GM19240 (cell line): Measurements from ENCODE around the gene SLC2A3.
"Not testable (repeated sequence)": the region's sequence is repeated elsewhere in the genome, so short reads cannot be mapped to it uniquely, and the experiment has no call there.

Experiments used
- DNase-seq: peaks from one replicate; pipeline ENCODE4 v3.0.0; 2011; ENCODE audit warnings: low spot score; ENCODE audit not compliant: insufficient read length

The SLC2A3 gene

DNA sequence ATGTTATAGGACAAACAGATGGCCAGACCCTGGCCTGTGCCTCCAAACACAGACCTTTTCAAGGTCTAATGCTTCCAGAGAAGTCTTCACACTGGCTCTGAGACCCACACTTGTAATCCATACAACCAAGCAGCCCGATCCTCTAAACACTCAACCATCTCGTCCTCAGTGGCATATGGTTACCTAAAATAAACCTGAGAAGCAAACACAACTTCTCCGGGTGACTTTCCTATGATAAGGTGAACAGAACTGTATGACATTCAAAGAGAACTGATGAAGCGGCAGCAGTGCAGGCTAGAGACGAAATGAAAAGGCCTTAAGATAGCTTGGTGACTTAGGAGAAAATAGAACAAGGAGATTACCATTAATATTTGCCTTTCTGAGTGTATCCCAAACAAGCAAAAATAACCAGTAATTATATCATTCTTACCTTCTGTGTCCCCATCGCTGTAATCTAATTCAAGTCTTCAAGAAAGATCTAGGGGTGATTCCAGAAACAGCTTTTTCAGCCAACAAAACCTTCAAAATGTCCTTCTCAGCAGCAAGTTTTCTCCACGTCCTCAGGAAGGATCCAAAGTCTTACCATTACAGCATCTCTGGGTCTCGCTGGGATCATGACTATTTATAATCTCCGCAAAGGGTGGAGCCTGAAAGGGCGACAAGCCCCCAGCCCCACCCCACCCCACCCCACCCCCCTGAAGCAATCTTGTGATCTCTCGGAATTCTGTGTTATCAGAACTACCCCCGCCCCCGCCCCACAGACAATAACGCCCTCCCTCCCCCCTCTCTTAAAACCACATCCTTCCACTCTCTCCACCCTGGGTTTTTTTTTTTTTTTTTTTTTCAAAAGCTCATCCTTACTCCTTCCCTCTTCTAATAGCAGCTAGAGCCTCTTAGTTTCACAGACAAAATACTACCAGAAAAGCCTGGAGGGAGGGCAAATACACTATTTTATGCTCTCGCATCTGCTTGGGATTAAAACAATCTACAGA, at the start of gene SLC2A3:
TSS of gene SLC2A3 (minus strand) at position 598 of the 992 bp plus-strand sequence. CDS start at position 445, 153 bp downstream.
- DNase-seq = peak; percentile 32

DNA sequence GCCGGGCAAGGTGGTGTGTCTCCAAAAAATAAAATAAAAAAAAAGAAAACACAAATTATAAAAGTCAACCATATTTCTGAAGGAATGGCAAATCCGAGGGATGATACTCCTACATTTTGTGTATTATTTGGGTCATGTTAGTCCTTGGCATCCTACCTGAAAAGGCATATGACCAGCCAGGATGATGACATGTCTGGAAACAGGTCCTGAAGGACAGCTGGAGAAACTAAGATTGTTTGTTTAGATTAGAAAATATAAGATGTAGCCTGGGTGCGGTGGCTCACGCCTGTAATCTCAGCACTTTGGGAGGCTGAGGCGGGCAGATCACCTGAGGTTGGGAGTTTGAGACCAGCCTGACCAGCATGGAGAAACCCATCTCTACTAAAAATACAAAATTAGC, 48.9 kb upstream of the SLC2A3 start:
- no peak for DNase-seq

DNA sequence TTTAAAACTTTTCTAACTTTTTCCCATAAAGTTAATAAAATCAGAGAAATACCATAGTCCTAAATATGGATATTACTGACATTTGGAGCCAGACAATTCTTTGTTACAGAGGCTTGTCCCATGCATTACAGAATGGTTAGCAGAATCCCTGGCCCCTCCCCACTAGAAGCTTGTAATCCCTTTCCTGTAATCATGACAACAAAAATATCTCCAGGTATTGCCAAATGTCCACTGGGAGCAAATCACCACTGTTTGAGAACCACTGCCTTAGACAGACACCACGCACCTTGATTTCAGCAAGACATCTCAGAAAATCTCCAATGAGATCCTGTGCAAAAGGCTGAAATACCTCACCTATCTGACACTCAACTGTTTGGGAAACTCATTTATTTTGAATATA, 47.5 kb upstream of the SLC2A3 start:
- DNase-seq = not testable (repeated sequence)

DNA sequence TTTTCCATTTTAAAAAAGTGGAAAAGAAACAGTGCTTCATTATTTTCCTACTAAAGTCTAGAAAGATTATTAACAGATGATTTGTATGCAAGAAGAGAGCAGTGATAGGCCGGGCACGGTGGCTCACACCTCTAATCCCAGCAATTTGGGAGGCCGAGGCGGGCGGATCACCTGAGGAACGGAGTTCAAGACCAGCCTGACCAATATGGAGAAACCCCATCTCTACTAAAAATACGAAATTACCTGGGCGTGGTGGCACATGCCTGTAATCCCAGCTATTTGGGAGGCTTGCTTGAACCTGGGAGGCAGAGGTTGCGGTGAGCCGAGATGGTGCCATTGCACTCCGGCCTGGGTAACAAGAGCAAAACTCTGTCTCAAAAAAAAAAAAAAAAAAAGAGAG, 47.0 kb upstream of the SLC2A3 start:
- DNase-seq = not testable (repeated sequence)

DNA sequence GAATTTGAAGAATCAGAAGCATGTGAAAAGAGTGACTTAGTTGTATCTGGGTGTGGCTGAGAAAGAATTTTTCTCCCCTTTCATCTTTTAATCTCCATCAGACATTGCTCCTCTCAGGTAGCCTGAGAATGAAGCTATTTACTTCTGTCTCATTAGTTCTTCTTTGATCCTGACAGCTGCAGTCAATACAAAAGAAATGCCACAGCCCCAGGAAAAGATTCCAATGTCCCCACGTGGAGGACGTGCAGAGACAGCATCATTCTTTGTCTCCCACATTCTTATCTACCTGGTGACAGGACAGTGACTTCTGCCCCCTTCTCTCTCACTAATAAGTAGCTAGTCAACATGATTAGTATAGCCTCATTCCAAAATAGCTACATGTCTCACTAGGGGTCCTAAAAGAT, 46.3 kb upstream of the SLC2A3 start:
- not testable (repeated sequence) for DNase-seq

DNA sequence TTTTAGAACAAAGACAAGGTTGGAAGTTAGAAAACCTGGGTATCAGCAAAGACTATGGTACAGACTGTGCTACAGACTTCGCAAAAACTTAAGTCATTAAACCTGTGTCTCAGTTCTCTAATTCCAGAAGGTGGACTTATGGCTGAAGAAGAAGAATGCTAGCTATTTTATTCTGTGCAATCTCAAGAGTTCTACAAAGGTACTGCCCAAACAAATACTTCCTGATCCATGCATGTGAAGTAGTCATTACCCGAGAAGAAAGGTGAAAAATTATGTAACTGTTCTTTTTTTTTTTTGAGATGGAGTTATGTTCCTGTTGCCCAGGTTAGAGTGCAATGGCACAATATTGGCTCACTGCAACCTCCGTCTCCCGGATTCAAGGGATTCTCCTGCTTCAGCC, 45.5 kb upstream of the SLC2A3 start:
- DNase-seq = no peak

DNA sequence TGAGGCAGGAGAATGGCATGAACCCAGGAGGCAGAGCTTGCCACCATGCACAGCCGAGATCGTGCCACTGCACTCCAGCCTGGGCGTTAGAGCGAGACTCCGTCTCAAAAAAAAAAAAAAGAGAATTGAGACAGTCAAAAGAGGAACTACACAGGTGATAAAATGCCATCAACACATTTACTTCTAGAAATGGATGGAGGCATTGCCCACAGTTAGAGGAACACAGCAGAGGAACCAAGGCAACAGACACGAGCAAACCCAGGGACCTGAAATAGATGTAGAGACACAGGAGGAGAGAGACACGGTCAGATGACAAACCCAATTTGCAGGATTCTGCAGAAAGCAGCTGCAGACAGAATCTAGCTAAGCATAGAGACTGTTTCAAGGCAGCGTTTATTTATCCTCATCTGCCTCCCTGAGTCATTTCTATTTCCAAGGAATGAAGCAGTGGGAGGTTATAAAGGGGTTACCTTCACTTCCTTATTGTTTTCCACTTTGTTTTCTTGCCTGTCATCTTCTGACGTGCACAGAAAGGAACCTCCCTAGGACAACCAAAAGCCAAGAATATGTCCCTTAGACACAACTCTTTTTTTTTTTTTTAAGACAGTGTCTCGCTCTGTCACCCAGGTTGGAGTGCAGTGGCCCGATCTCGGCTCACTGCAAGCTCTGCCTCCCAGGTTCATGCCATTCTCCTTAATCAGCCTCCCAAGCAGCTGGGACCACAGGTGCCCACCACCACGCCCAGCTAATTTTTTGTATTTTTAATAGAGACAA, 41.6 kb upstream of the SLC2A3 start:
- DNase-seq = not testable (repeated sequence)

DNA sequence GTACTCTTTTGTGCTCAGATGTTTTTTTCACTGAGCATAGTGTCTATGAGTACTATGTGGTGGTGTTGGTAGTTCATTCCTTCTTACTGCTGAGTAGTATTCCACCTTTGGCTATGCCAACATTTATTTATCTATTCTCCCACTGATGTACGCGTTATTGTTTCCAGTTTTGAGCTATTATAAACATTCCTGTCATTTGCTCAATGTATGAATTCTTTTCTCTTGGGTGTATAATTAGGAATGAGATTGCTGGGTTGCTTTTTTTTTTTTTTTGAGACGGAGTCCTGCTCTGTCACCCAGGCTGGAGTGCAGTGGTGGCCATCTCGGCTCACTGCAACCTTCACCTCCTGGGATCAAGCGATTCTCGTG, 37.5 kb upstream of the SLC2A3 start:
- DNase-seq = no peak

DNA sequence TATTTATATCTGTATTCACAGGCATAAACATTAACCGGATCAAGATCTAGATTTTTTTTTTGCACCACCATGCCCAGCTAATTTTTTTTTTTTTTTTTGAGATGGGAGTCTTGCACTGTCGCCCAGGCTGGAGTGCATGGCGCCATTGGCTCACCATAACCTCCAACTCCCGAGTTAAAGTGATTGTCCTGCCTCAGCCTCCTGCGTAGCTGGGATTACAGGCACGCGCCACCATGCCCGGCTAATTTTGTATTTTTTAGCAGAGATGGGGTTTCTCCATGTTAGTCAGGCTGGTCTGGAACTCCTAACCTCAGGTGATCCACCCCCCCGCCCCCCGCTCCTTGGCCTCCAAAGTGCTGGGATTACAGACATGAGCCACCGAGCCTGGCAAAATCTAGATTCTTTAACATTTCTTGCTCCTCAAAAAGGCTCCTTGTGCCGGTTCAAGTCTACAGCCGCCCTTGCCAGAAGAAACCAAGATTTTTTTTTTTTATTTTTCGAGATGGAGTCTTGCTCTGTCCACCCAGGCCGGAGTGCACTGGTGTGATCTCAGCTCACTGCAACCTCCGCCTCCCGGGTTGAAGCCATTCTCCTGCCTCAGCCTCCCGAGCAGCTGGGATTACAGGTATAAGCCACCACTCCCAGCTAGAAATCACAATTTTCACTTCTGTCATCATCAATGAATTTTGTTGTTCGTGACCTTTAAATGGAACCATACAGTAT, 36.9 kb upstream of the SLC2A3 start:
- DNase-seq = no peak

DNA sequence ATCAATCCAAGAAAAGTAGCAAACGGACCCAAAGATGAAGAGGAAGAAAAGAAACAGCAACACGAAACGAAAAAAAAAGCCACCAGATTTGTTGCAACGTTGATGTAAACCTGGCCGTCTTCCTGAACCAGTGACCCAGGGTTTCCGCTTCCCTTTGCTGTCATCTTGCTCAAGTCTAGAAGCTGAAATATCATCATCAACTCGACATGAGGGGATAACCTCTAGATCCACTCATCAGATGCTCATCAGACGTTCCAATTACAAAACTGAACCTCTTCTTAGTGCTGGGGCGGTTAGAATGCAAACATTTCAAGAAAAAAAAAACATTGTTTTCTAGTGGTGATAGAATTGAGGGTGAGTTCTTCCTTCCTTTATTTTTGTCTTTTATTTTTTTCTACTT, 36.3 kb upstream of the SLC2A3 start:
- DNase-seq = not testable (repeated sequence)

DNA sequence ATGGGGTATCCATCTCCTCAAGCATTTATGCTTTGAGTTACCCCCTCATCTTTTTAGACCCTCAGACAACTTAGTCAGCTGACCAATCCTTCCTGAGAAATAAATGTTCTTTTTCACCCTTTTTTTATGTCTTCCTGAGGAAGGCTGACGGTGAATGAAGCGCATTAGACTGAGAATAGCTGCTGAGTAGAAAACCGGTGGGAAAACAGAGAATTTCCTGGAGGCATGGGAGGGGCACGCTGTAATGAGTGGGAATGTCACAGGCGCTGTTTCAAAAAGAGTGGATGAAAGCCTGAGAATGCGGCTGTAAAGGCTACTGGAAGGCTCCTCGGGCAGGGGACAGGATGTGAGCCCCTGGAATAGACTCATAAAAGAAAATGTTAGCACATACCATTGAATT, 35.8 kb upstream of the SLC2A3 start:
- not testable (repeated sequence) for DNase-seq

DNA sequence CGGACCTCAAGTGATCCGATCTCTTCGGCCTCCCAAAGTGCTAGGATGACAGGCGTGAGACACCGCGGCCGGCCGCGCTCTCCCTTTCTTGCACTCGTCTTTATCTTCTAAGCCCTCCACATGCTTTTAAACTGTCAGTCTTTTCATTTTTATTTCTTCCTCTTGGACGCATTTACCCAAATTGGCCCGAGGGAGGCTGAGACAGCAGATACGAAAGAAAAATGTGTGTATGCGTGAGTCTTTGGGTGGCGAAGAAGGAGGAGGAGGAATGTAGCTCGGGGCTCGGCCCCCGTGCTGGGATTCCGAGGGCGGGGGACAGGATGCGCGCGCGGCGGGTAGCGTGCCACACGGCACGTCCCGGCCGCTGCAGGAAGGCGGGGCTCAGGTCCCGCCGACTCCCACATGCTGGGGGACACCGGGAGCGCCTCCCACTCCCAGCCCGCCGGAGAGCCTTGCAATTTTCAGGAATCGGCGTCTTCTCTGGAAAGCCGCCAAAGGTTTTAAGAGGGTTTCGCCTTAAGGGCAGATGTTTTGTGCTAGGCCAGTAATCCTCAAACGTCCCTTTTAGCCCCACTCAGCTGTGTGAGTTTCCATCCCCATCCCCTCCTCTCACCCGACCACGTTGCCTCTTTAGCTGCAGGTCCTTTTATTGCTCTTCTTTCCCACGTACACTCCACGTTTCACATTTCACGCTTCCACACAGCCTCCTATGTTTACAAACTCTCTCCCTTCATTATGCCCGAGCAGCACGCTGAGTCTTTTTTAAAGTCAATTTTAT, 34.7 kb upstream of the SLC2A3 start:
- DNase-seq = no peak

DNA sequence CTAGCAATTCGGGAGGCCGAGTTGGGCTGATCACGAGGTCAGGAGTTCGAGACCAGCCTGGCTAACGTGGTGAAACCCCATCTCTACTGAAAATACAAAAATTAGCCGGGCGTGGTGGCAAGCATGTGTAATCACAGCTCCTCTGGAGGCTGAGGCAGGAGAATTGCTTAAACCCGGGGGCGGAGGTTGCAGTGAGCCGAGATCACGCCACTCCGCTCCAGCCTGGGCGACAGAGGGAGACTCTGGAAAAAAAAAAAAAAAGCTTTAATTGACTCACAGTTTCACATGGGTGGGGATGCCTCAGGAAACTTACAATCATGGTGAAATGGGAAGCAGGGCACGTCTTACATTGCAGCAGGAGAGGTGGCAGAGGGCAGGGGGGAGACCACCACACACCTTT, 30.6 kb upstream of the SLC2A3 start:
- DNase-seq = no peak

DNA sequence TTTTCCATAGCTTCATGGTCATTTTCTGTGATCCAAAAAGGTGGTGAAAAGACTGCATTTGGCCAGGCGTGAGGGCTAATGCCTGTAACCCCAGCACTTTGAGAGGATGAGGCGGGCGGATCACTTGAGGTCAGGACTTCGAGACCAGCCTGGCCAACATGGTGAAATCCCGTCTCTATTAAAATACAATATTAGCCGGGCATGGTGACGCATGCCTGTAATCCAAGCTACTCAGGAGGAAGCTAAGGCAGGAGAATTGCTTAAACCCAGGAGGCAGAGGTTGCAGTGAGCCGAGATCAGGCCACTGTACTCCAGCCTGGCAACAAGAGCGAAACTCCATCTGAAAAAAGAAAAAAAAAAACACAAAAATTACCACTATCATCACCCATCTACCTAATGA, 28.7 kb upstream of the SLC2A3 start:
- not testable (repeated sequence) for DNase-seq

DNA sequence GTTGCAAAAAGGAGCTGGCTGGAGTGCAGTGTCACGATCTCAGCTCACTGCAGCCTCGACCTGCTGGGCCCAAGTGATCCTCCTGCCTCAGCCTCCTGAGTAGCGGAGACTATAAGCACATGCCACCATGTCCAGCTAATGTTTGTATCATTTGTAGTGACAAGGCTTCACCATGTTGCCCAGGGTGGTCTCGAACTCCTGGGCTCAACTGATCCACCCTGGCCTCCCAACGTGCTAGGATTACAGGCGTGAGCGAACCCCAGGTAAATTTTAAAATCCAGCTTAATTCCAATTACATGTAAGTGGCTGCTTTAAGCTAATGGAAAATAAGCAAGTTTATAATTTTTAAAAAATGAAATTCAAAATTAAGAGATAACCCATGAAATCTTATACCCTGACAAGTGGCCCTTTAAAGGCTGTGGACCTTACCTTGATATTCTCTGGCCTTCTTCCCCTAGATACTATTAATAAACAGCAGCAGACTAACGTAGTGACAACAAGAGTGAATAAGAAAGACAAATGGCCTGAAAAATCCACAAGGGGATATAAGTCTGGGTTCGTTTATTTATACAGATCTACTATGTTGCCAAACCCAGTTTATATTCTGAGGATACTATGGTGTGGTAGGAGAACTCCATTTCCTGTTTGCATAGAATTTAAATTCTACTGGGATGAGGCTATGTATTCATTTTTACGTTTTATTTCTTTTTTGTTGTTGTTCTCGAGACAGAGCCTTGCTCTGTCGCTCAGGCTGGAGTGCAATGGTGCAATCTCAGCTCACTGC, 25.6 kb upstream of the SLC2A3 start:
- no peak for DNase-seq

DNA sequence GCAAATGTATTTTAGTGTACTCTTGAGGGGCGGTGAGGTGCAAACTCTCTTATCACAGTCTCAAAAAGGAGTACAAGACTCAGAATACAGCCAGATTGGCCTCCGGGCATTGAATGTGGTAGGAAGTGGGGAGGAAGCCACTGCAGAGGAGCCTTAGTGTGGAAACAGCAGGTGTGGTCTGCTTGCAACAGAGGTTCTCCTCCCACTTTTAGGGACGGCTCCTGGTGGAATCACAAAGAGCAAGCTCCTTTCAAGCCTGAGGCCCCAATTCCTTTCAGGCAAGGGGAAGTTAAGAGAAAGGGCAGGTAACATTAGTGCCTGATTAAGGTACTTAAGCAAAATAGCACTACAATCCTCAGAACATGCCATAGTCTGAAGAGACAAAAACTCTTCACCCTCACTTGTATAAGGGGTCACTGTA, 23.7 kb upstream of the SLC2A3 start:
- DNase-seq = no peak

DNA sequence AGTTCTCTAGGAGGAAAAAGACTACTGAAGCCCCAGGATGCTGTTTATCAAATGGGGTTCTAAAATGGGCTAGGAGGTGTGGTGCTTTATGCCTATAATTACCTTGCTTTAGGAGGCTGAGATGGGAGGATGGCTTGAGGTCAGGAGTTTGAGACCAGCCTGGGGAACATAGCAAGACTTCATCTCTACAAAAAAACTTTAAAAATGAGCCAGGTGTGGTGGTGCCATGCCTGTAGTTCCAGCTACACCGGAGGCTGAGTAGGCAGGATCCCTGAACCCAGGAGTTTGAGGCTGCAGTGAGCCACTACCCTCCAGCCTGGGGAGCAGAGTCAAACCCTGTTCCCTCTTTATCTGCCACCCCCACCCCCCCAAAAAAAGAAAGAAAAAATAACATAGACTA, 23.3 kb upstream of the SLC2A3 start:
- no peak for DNase-seq

DNA sequence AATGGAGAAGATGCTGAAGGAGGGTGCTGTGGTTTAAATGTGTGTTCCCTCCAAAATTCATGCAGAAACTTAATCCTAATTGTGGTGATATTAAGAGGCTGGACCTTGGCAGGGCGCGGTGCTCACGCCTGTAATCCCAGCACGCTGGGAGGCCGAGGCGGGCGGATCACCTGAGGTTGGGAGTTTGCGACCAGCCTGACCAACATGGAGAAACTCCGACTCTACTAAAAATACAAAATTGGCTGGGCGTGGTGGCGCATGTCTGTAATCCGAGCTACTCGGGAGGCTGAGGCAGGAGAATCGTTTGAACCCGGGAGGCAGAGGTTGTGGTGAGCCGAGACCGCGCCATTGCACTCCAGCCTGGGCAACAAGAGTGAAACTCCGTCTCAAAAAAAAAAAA, 18.9 kb upstream of the SLC2A3 start:
- not testable (repeated sequence) for DNase-seq

DNA sequence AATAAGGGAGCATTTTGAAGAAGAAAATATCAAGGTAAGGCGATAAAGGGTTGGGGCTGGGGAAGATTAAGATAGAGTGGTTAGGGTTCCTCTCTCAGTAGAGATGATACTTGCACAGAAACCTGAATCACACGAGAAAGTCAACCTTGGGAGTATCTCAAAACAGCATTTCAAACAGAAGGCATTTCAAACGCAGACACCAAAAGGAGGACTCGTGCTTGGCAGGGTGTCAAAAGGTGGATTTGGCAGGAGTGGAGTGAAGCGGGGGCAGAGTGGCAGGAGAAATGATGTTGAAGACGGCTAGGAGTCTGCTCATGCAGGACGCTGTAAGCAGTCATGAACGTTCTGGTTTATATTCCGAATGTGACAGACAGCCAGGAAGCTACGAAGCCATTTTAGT, 18.4 kb upstream of the SLC2A3 start:
- not testable (repeated sequence) for DNase-seq

DNA sequence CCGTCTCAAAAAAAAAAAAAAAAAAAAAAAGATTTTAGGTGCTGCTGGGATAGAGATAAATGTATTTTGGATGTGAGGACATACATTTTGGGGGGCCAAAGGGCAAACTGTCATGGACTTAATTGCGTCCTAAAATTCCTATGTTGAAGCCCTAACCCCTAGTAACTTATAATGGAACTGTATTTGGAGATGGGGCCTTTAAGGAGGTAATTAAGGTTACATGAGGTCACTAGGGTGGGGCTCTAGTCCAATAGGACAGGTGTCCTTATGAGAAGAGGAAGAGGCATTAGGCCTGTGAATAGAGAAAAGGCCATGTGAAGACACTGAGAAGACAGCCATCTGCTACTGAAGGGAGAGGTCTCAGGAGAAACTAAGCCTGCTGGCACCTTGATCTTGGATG, 17.9 kb upstream of the SLC2A3 start:
- DNase-seq = not testable (repeated sequence)
